Panc1 (cell line): ENCODE results near the gene ATP13A4. TPM values are rescaled to one million over a fixed set of nuclear protein-coding genes. Genes with fewer than 3 reads are reported as not detected.

ENCODE experiments used
- ATAC-seq: fragments of 200-7000 bp; cut with Tn5 transposase; 2 replicates; pipeline ENCODE4 v1.9.1; 2020; ENCODE audit warnings: mild to moderate bottlenecking, moderate library complexity
- BruUV-seq: library from RNA; stranded (reverse); fragments of 400-500 nt; replicated peaks from 2 replicates; lab custom pipeline; 2021; lab: Mats Ljungman, UMichigan
- CTCF ChIA-PET: fragments of 300-600 bp; sonication (Branson Sonifier 250); formaldehyde crosslinking; loops from one replicate; lab custom pipeline; 2022; ENCODE audit warnings: antibody characterized with exemption; lab: Charles Lee
- POLR2A ChIA-PET: fragments of 300-600 bp; sonication (Branson Sonifier 250); formaldehyde crosslinking; loops from one replicate; lab custom pipeline; 2022; ENCODE audit warnings: antibody characterized with exemption; lab: Charles Lee
- DNase-seq: peaks from one replicate; pipeline ENCODE4 v3.0.0-alpha.2; 2010; ENCODE audit warnings: low read depth, low spot score
- H3K27ac ChIP-seq: 2 replicates; pipeline ENCODE4 v1.5.1; 2011; ENCODE audit warnings: mild to moderate bottlenecking, low read length, inconsistent platforms
- H3K27me3 ChIP-seq: fragments of 200-500 bp; sonication (Bioruptor generic); 2 replicates; pipeline ENCODE4 v1.6.0; 2014; ENCODE audit warnings: low read length, inconsistent platforms; ENCODE audit not compliant: control insufficient read depth, insufficient read depth
- H3K36me3 ChIP-seq: fragments of 200-500 bp; sonication (Bioruptor generic); 2 replicates; pipeline ENCODE4 v1.5.1; 2014; ENCODE audit warnings: inconsistent platforms, mild to moderate bottlenecking, low read length, moderate library complexity; ENCODE audit not compliant: control insufficient read depth, insufficient read depth
- H3K4me1 ChIP-seq: 2 replicates; pipeline ENCODE4 v1.5.1; 2011; ENCODE audit warnings: inconsistent platforms, mild to moderate bottlenecking, low read length, moderate library complexity; ENCODE audit not compliant: control insufficient read depth, insufficient read depth
- H3K4me3 ChIP-seq, 2 experiments: 2 replicates each; pipeline ENCODE4 v1.5.1; 2011 to 2012; ENCODE audit warnings: low read depth in 2 of 2, low read length in 2 of 2, mild to moderate bottlenecking in 2 of 2, inconsistent platforms in 1 of 2, moderate library complexity in 1 of 2
- H3K9me3 ChIP-seq: fragments of 200-500 bp; sonication (Bioruptor generic); 2 replicates; pipeline ENCODE4 v1.5.1; 2014; ENCODE audit warnings: low read depth, mild to moderate bottlenecking, inconsistent platforms, low read length, moderate library complexity; ENCODE audit not compliant: control insufficient read depth, insufficient read depth
- POLR2AphosphoS5 ChIP-seq: IDR thresholded peaks from 2 replicates; pipeline ENCODE4 v1.6.1; 2012; ENCODE audit warnings: mild to moderate bottlenecking, low read depth, low read length, moderate library complexity
- REST ChIP-seq, 2 experiments: IDR thresholded peaks; 2 replicates each; pipeline ENCODE4 v1.6.1; 2011 to 2012; ENCODE audit warnings: low read depth in 2 of 2, control low read depth in 1 of 2, low read length in 1 of 2, mild to moderate bottlenecking in 1 of 2, moderate library complexity in 1 of 2; ENCODE audit not compliant: insufficient read depth in 1 of 2
- SIN3A ChIP-seq: IDR thresholded peaks from 2 replicates; pipeline ENCODE4 v1.6.1; 2012; ENCODE audit warnings: low read depth, mild to moderate bottlenecking, low read length, moderate library complexity, borderline replicate concordance; ENCODE audit not compliant: insufficient read depth
- TCF7L2 ChIP-seq: IDR thresholded peaks from 2 replicates; pipeline ENCODE4 v1.6.1; 2011; ENCODE audit warnings: mild to moderate bottlenecking, low read depth, low read length, inconsistent platforms
- in situ Hi-C: cut with HindIII; loops from 2 replicates; pipeline ENCODE4 v1.10.0; 2016; ENCODE audit warnings: low sequenced_read_pairs, low pct_unique_long_range_greater_than_20kb
- intact Hi-C: fragments of 100-400 bp; cut with micrococcal nuclease; formaldehyde crosslinking; loops from one replicate; pipeline ENCODE4 v1.10.0; 2022; ENCODE audit not compliant: unreplicated experiment
- total RNA-seq: library from RNA; stranded (reverse); gene quantifications from one replicate; pipeline ENCODE4 v1.2.1, GENCODE V29; 2021; ENCODE audit not compliant: unreplicated experiment
- TF ChIP-seq, protein P1 (sequence below): fragments of 450-650 bp; IDR thresholded peaks from 2 replicates; pipeline ENCODE4 v1.5.1; 2017; ENCODE audit warnings: mild to moderate bottlenecking

Gene ATP13A4
- total RNA-seq, 1 experiment from 2014 or later: not detected

DNA sequence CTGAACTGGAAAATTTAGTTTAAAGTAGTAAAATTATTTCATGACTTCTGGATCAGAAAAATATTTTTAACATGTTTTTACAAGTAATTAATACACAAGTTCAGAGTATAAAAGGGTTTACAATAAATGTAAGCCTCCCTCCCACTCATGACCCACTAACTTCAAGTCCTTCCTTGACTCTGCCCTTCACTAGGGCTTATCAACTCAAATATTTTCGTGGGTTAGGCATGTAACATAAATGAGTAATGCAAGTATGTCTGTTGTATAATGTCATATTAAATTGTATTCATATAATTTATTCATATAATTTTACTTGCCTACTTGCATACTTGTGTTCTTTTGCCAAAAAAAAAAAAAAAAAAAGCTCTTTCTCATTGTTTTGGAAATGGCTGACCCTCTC, 34.9 kb upstream of the ATP13A4 start:
- in situ Hi-C loops: no loop called here
- Histone ChIP-seq H3K4me3 (no peak overlapping the region), H3K27me3 (no peaks in the 10 kb centered on the region), H3K36me3 (peaks cover 4% of the 10 kb centered on the region; the same call in 1 of the 2 replicates), H3K4me1 (0 out of 2 replicates have a peak, but pooled peaks cover 4% of the 10 kb centered on the region), H3K27ac (no peak overlapping the region), H3K9me3 (no peaks in the 10 kb centered on the region)
- no peak for TF ChIP-seq TCF7L2
- no peak for TF ChIP-seq POLR2AphosphoS5
- TF ChIP-seq SIN3A: no peak
- TF ChIP-seq, protein P1, sequence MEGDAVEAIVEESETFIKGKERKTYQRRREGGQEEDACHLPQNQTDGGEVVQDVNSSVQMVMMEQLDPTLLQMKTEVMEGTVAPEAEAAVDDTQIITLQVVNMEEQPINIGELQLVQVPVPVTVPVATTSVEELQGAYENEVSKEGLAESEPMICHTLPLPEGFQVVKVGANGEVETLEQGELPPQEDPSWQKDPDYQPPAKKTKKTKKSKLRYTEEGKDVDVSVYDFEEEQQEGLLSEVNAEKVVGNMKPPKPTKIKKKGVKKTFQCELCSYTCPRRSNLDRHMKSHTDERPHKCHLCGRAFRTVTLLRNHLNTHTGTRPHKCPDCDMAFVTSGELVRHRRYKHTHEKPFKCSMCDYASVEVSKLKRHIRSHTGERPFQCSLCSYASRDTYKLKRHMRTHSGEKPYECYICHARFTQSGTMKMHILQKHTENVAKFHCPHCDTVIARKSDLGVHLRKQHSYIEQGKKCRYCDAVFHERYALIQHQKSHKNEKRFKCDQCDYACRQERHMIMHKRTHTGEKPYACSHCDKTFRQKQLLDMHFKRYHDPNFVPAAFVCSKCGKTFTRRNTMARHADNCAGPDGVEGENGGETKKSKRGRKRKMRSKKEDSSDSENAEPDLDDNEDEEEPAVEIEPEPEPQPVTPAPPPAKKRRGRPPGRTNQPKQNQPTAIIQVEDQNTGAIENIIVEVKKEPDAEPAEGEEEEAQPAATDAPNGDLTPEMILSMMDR: no peak
- no peak for TF ChIP-seq REST (IDR thresholded peaks at IDR 0.05; ENCODE audit: insufficient read depth in 1 of 2, low read depth in 2 of 2, low read length in 1 of 2)
- ChIA-PET CTCF (no interaction called here), POLR2A (no interaction called here)
- intact Hi-C loops: no loop called here
- no TSS peak for BruUV-seq
- DNase-seq (no peak), ATAC-seq (no peak)

- intact Hi-C loops (no loop called here), in situ Hi-C loops (no loop called here)
- POLR2A ChIA-PET: no interaction called here
- no peak overlapping the region for H3K4me3 ChIP-seq
- TF ChIP-seq TCF7L2: no peak
- TF ChIP-seq, protein P1: no peak
- TF ChIP-seq REST (IDR thresholded peaks at IDR 0.05; ENCODE audit: insufficient read depth in 1 of 2, low read depth in 2 of 2, low read length in 1 of 2): no peak
- TF ChIP-seq POLR2AphosphoS5: no peak
- no peak for TF ChIP-seq SIN3A
- H3K27ac ChIP-seq: no peak overlapping the region
- no peak for ATAC-seq
- H3K9me3 ChIP-seq: no peaks in the 10 kb centered on the region
- 0 out of 2 replicates have a peak, but pooled peaks cover 4% of the 10 kb centered on the region for H3K4me1 ChIP-seq
- no TSS peak for BruUV-seq
- H3K36me3 ChIP-seq: peaks cover 4% of the 10 kb centered on the region; the same call in 1 of the 2 replicates
- H3K27me3 ChIP-seq: no peaks in the 10 kb centered on the region
- CTCF ChIA-PET: no interaction called here
- no peak for DNase-seq
Measured at GRCh38 chr3:193589129-193589528, 34.4 kb upstream of the ATP13A4 start.
